ENCODE results near the gene DNER. TPM values are rescaled to one million over a fixed set of nuclear protein-coding genes. Genes with fewer than 3 reads are reported as not detected.
A peak's percentile ranks its signal among the peaks of the same experiment; 100 is the strongest.

DNER gene
- polyA plus RNA-seq, 1 experiment, result not detected

DNA sequence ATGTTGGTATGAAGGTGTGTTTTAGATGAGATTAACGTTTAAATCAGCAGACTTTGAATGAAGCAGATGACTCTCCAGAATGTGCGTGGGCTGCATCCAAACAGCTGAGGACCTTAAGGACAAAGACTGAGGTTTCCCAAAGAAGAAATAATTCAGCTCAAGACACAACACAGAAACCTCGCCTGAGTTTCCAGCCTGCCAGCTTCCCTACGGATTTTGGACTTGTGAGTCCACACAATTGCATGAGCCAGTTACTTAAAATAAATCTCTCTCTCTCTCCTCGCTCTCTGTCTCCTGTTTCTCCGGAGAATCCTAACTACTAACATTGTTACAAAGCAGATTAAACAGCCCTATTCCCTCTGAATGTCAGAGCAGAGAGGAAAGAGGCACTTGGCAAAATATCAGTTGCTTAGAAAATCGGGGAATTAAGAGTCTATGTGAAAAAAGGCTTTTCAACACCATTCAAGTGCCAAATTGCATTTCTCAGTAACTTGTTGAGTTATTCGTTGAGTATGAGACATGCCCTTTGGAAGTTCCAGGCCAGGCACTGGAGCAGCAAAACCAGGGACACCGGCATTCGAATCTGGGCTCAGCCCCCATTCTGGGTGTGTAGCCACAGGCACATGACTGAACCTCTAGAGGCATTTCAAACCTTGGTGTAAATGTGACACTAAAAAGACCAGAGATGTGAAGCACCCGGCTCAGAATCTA lies 268.7 kb downstream of the DNER start:
- no peak for DNase-seq (ENCODE audit: low read depth, low spot score)
- POLR2A ChIA-PET, result interaction anchor here (0.9 kb wide), 1 partner anchor 14 kb away, joined by 3 read pairs; no protein-coding TSS in a partner anchor
- H3K27ac ChIP-seq (ENCODE audit: low read depth, low read length), result peak overlapping the region; percentile 87
- TF ChIP-seq, protein P1, sequence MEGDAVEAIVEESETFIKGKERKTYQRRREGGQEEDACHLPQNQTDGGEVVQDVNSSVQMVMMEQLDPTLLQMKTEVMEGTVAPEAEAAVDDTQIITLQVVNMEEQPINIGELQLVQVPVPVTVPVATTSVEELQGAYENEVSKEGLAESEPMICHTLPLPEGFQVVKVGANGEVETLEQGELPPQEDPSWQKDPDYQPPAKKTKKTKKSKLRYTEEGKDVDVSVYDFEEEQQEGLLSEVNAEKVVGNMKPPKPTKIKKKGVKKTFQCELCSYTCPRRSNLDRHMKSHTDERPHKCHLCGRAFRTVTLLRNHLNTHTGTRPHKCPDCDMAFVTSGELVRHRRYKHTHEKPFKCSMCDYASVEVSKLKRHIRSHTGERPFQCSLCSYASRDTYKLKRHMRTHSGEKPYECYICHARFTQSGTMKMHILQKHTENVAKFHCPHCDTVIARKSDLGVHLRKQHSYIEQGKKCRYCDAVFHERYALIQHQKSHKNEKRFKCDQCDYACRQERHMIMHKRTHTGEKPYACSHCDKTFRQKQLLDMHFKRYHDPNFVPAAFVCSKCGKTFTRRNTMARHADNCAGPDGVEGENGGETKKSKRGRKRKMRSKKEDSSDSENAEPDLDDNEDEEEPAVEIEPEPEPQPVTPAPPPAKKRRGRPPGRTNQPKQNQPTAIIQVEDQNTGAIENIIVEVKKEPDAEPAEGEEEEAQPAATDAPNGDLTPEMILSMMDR (IDR thresholded peaks at IDR 0.05; ENCODE audit: low read depth, low read length), result no peak
- H3K9me3 ChIP-seq (ENCODE audit: control insufficient read depth, insufficient read depth, low read length), result no peaks in the 10 kb centered on the region
- H3K27me3 ChIP-seq (ENCODE audit: control insufficient read depth, insufficient read depth, low read length), result no peaks in the 10 kb centered on the region
- no peak overlapping the region; the same call in 1 of the 2 replicates for H3K4me3 ChIP-seq (ENCODE audit: low read depth, low read length)
- CTCF ChIA-PET, result interaction anchor here (1.2 to 2.8 kb wide), 3 partner anchors 15 to 141 kb away, joined by 4 to 12 read pairs (median 4); no protein-coding TSS in a partner anchor

DNA sequence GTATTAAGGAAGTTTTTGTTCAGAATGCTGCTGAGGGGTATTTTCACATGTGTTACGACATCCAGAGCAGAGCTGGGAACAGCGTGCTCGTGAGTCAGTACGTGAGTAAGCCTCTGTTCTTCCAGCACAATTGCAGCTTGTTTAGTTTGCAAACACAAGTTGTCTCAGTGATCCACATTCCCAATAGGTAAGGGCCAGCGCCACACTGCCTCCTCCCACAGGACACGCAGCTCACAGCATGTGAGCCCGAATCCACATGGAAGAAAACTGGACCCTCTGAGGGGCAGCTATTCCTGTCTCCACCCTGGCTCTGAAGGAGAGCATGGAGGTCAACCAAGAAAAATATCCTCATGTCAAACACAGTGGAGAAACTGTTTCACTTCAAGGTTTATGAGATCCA lies 269.3 kb downstream of the DNER start:
- TF ChIP-seq, protein P1 (IDR thresholded peaks at IDR 0.05; ENCODE audit: low read depth, low read length), result no peak
- 0 out of 2 replicates have a peak overlapping the region, but pooled peaks have one; percentile 15 for H3K4me3 ChIP-seq (ENCODE audit: low read depth, low read length)
- H3K9me3 ChIP-seq (ENCODE audit: control insufficient read depth, insufficient read depth, low read length), result no peaks in the 10 kb centered on the region
- ChIA-PET POLR2A (interaction anchor here (0.9 kb wide), 1 partner anchor 14 kb away, joined by 3 read pairs; no protein-coding TSS in a partner anchor), CTCF (interaction anchor here (1.2 to 2.8 kb wide), 3 partner anchors 14 to 142 kb away, joined by 4 to 12 read pairs (median 4); no protein-coding TSS in a partner anchor)
- H3K27ac ChIP-seq (ENCODE audit: low read depth, low read length), result peak overlapping the region; percentile 87
- DNase-seq (ENCODE audit: low read depth, low spot score), result peak; percentile 82
- no peaks in the 10 kb centered on the region for H3K27me3 ChIP-seq (ENCODE audit: control insufficient read depth, insufficient read depth, low read length)

DNA sequence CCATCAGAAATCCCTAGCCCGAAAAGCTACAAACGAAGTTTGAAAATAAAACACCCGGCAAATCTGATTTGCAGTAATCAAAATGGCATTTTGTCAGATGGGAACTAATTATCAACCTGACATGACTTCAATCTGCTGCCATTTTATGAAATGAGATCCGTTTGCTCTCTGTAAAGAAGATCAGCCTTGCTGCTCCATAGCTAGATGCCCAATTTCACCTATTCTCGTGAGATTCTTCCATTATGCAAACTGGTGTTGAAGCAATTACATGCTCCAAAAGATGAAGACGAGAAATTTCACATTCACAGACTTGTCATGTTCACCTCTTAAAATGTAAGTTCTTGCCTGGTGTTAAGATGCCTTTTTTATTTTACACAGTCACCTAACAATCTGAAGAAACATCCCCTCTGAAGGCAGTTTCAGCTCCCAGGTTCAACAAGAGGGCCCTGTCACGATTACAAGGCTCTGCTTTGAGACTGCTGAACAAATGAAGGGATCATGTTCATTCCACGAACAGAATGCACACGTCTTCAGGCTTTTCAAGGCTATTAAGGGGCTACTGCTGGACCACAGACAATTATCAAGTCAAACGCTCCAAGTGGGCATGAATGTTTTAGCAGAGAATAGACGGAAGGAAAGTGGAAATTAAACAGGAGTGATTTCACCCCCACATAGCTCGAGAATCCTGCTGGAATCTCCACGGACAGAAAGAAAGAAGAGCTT lies 270.6 kb downstream of the DNER start:
- no peak overlapping the region for H3K27ac ChIP-seq (ENCODE audit: low read depth, low read length)
- POLR2A ChIA-PET, result no interaction called here
- H3K9me3 ChIP-seq (ENCODE audit: control insufficient read depth, insufficient read depth, low read length), result no peaks in the 10 kb centered on the region
- H3K4me3 ChIP-seq (ENCODE audit: low read depth, low read length), result no peak overlapping the region
- CTCF ChIA-PET, result interaction anchor here (1.1 to 2.8 kb wide), 2 partner anchors 13 kb away, joined by 6 to 12 read pairs; no protein-coding TSS in a partner anchor
- no peak for DNase-seq (ENCODE audit: low read depth, low spot score)
- H3K27me3 ChIP-seq (ENCODE audit: control insufficient read depth, insufficient read depth, low read length), result no peaks in the 10 kb centered on the region
- TF ChIP-seq, protein P1 (IDR thresholded peaks at IDR 0.05; ENCODE audit: low read depth, low read length), result no peak

DNA sequence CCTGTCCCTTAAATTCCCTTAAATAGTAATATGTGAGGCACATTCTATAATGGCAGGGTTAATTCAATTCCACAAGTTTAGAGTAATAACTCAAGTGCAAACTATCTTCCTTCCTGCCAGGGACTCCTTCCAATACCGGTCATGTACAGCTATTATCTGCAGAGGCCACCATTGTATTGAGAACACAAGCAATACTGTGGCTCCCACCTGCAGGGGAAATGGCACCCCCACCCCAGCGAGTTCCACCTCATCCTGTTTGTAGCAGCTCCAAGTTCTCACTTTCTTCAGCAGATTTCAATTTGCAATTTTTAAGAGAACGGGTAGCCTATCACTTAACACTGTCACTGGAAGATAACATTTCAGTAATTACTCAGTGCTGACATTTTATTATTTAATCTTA lies 271.2 kb downstream of the DNER start:
- no peak overlapping the region for H3K4me3 ChIP-seq (ENCODE audit: low read depth, low read length)
- CTCF ChIA-PET, result interaction anchor here (1.1 kb wide), 1 partner anchor 12 kb away, joined by 6 read pairs; no protein-coding TSS in a partner anchor
- TF ChIP-seq, protein P1 (IDR thresholded peaks at IDR 0.05; ENCODE audit: low read depth, low read length), result no peak
- POLR2A ChIA-PET, result no interaction called here
- H3K27me3 ChIP-seq (ENCODE audit: control insufficient read depth, insufficient read depth, low read length), result no peaks in the 10 kb centered on the region
- DNase-seq (ENCODE audit: low read depth, low spot score), result no peak
- no peaks in the 10 kb centered on the region for H3K9me3 ChIP-seq (ENCODE audit: control insufficient read depth, insufficient read depth, low read length)
- H3K27ac ChIP-seq (ENCODE audit: low read depth, low read length), result no peak overlapping the region
